H1 (cell line): ENCODE results near the gene ANKH. TPM values are rescaled to one million over a fixed set of nuclear protein-coding genes. Genes with fewer than 3 reads are reported as not detected.

Source experiments
- CTCF ChIA-PET: fragments of 300-600 bp; sonication (Branson Sonifier 250); formaldehyde crosslinking; loops from one replicate; lab custom pipeline; 2021; ENCODE audit not compliant: partially characterized antibody; lab: Charles Lee
- POLR2A ChIA-PET: fragments of 300-600 bp; sonication (Branson Sonifier 250); formaldehyde crosslinking; loops from one replicate; lab custom pipeline; 2021; ENCODE audit warnings: inconsistent platforms; ENCODE audit not compliant: partially characterized antibody; lab: Charles Lee
- DNase-seq, 2 experiments: peaks; one replicate each; pipeline versions ENCODE4 v3.0.0 to v3.0.0-alpha.2; 2010 to 2022; ENCODE audit warnings: low spot score in 2 of 2, low read depth in 1 of 2, mixed read lengths in 1 of 2
- FAIRE-seq: peaks from 2 replicates; lab custom pipeline; 2011; peaks lifted over from hg19 to GRCh38; lab: Jason Lieb, UNC
- H2AFZ ChIP-seq: 2 replicates; pipeline ENCODE4 v1.8.1; 2012; ENCODE audit warnings: low read length, inconsistent platforms
- H2AK5ac ChIP-seq: 2 replicates; pipeline ENCODE4 v1.6.1; 2013; ENCODE audit warnings: low read depth, low read length
- H2BK120ac ChIP-seq: replicated peaks from 2 replicates; pipeline ENCODE3; 2013; ENCODE audit warnings: low read depth, low read length, inconsistent platforms
- H2BK12ac ChIP-seq: 2 replicates; pipeline ENCODE4 v1.6.1; 2013; ENCODE audit warnings: low read depth, low read length
- H2BK15ac ChIP-seq: 2 replicates; pipeline ENCODE4 v1.6.1; 2013; ENCODE audit warnings: low read length
- H2BK20ac ChIP-seq: 2 replicates; pipeline ENCODE4 v1.6.1; 2013; ENCODE audit warnings: low read length
- H2BK5ac ChIP-seq: 2 replicates; pipeline ENCODE4 v1.6.1; 2013; ENCODE audit warnings: low read depth, low read length
- H3K14ac ChIP-seq: 2 replicates; pipeline ENCODE4 v1.6.1; 2013; ENCODE audit warnings: inconsistent platforms; ENCODE audit not compliant: insufficient read length
- H3K18ac ChIP-seq: 2 replicates; pipeline ENCODE4 v1.6.1; 2013; ENCODE audit warnings: low read length; ENCODE audit errors: extremely low read depth
- H3K23ac ChIP-seq: 2 replicates; pipeline ENCODE4 v1.6.1; 2013; ENCODE audit warnings: inconsistent platforms; ENCODE audit not compliant: insufficient read length
- H3K23me2 ChIP-seq: 2 replicates; pipeline ENCODE4 v1.6.1; 2013; ENCODE audit warnings: low read depth, low read length
- H3K27ac ChIP-seq: 2 replicates; pipeline ENCODE4 v1.6.1; 2011; ENCODE audit warnings: low read depth, low read length, inconsistent platforms
- H3K27me3 ChIP-seq, 4 experiments: replicated peaks in 1 of 4; 1 replicate in 1 of 4; 2 replicates in 3 of 4; pipeline versions ENCODE4 v1.6.1 to v1.8.1; 2011 to 2013; ENCODE audit warnings: low read length in 3 of 4, mild to moderate bottlenecking in 3 of 4, inconsistent platforms in 2 of 4, mixed read lengths in 2 of 4, moderate library complexity in 1 of 4; ENCODE audit not compliant: control insufficient read depth in 3 of 4, insufficient read depth in 3 of 4; ENCODE audit errors: extremely low read depth in 1 of 4
- H3K36me3 ChIP-seq, 4 experiments: 2 replicates each; pipeline versions ENCODE4 v1.6.1 to v1.8.1; 2011 to 2013; ENCODE audit warnings: mild to moderate bottlenecking in 4 of 4, low read length in 3 of 4, moderate library complexity in 2 of 4, control low read depth in 1 of 4, inconsistent platforms in 1 of 4; ENCODE audit not compliant: insufficient read depth in 4 of 4, control insufficient read depth in 2 of 4
- H3K4ac ChIP-seq: replicated peaks from 2 replicates; pipeline ENCODE3; 2013; ENCODE audit warnings: low read length, low read depth, mixed read lengths, inconsistent platforms; ENCODE audit not compliant: insufficient read length
- H3K4me1 ChIP-seq, 4 experiments: replicated peaks in 1 of 4; 1 replicate in 1 of 4; 2 replicates in 3 of 4; pipeline versions ENCODE4 v1.6.1 to v1.8.1; 2011 to 2013; ENCODE audit warnings: low read length in 3 of 4, inconsistent platforms in 2 of 4, mixed read lengths in 1 of 4; ENCODE audit not compliant: insufficient read depth in 4 of 4, control insufficient read depth in 3 of 4
- H3K4me2 ChIP-seq, 2 experiments: 2 replicates each; pipeline versions ENCODE4 v1.6.1 to v1.8.1; 2011 to 2013; ENCODE audit warnings: low read depth in 2 of 2, low read length in 2 of 2, control low read depth in 1 of 2, inconsistent platforms in 1 of 2, mild to moderate bottlenecking in 1 of 2; ENCODE audit not compliant: insufficient read depth in 1 of 2
- H3K4me3 ChIP-seq, 4 experiments: fragments of 200-600, 300-600 bp in 1 of 4; sonication (generic), shearing (Covaris generic), sonication (Bioruptor Twin) in 1 of 4; 2 replicates each; pipeline versions ENCODE4 v1.5.1 to v1.8.1; 2011 to 2016; ENCODE audit warnings: low read length in 4 of 4, low read depth in 3 of 4, control low read depth in 2 of 4, inconsistent platforms in 2 of 4, mild to moderate bottlenecking in 2 of 4, mixed read lengths in 1 of 4, moderate library complexity in 1 of 4; ENCODE audit not compliant: insufficient read depth in 2 of 4; ENCODE audit errors: extremely low read depth in 1 of 4
- H3K56ac ChIP-seq: replicated peaks from 2 replicates; pipeline ENCODE3; 2013; ENCODE audit warnings: low read depth, mild to moderate bottlenecking, mixed read lengths, low read length, inconsistent platforms; ENCODE audit not compliant: insufficient read length
- H3K79me1 ChIP-seq: 2 replicates; pipeline ENCODE4 v1.6.1; 2013; ENCODE audit warnings: low read depth, low read length, control low read depth
- H3K79me2 ChIP-seq, 2 experiments: 2 replicates each; pipeline versions ENCODE4 v1.6.1 to v1.8.1; 2012 to 2013; ENCODE audit warnings: low read length in 2 of 2, mild to moderate bottlenecking in 2 of 2, inconsistent platforms in 1 of 2; ENCODE audit not compliant: insufficient read depth in 2 of 2, control insufficient read depth in 1 of 2
- H3K9ac ChIP-seq, 4 experiments: replicated peaks in 1 of 4; 1 replicate in 1 of 4; 2 replicates in 3 of 4; pipeline versions ENCODE4 v1.6.1 to v1.8.1; 2011 to 2013; ENCODE audit warnings: low read depth in 3 of 4, low read length in 3 of 4, control low read depth in 2 of 4, mild to moderate bottlenecking in 2 of 4, moderate library complexity in 2 of 4, inconsistent platforms in 1 of 4; ENCODE audit errors: extremely low read depth in 1 of 4
- H3K9me3 ChIP-seq, 2 experiments: 2 replicates each; pipeline versions ENCODE4 v1.6.1 to v1.8.1; 2012 to 2013; ENCODE audit warnings: mild to moderate bottlenecking in 2 of 2, moderate library complexity in 2 of 2, control low read depth in 1 of 2, inconsistent platforms in 1 of 2, low read depth in 1 of 2, low read length in 1 of 2, mixed read lengths in 1 of 2; ENCODE audit not compliant: insufficient read depth in 2 of 2
- H4K20me1 ChIP-seq, 2 experiments: replicated peaks in 1 of 2; 2 replicates each; pipeline versions ENCODE3 to v1.8.1; 2011 to 2013; ENCODE audit warnings: inconsistent platforms in 2 of 2, low read length in 2 of 2, mild to moderate bottlenecking in 1 of 2; ENCODE audit not compliant: insufficient read depth in 2 of 2, control insufficient read depth in 1 of 2
- H4K5ac ChIP-seq: 2 replicates; pipeline ENCODE4 v1.6.1; 2013; ENCODE audit warnings: low read length, low read depth, mixed read lengths, inconsistent platforms; ENCODE audit not compliant: insufficient read length
- H4K8ac ChIP-seq: 2 replicates; pipeline ENCODE4 v1.8.0; 2013; ENCODE audit warnings: mild to moderate bottlenecking, moderate library complexity, low read length, inconsistent platforms; ENCODE audit not compliant: insufficient read depth; ENCODE audit errors: extremely low read depth
- H4K91ac ChIP-seq: replicated peaks from 2 replicates; pipeline ENCODE3; 2013; ENCODE audit warnings: low read length, mixed read lengths, inconsistent platforms; ENCODE audit not compliant: insufficient read length
- BCL11A ChIP-seq, 2 experiments: IDR thresholded peaks; one replicate each; pipeline ENCODE4 v1.6.1; 2011; ENCODE audit warnings: low read depth in 2 of 2, low read length in 2 of 2, mild to moderate bottlenecking in 2 of 2
- CBX5 ChIP-seq: fragments of 300-800, 300-1000 bp; sonication (generic); IDR thresholded peaks from 2 replicates; pipeline ENCODE4 v1.7.1; 2016; ENCODE audit warnings: antibody characterized with exemption, low read length, low read depth
- CHD2 ChIP-seq: IDR thresholded peaks from 2 replicates; pipeline ENCODE4 v1.6.1; 2012; ENCODE audit warnings: low read length, improper control_type of control experiment
- FOSL1 ChIP-seq: IDR thresholded peaks from 2 replicates; pipeline ENCODE4 v1.6.1; 2011; ENCODE audit warnings: mild to moderate bottlenecking, low read depth, low read length, moderate library complexity; ENCODE audit not compliant: insufficient read depth
- HDAC2 ChIP-seq, 2 experiments: fragments of 300-600 bp in 1 of 2; sonication (generic) in 1 of 2; IDR thresholded peaks; 2 replicates each; pipeline ENCODE4 v1.6.1; 2011 to 2012; ENCODE audit warnings: low read depth in 2 of 2, low read length in 2 of 2, mild to moderate bottlenecking in 2 of 2, moderate library complexity in 2 of 2, borderline replicate concordance in 1 of 2, inconsistent platforms in 1 of 2
- JUND ChIP-seq: IDR thresholded peaks from 2 replicates; pipeline ENCODE4 v1.6.1; 2011; ENCODE audit warnings: mild to moderate bottlenecking, improper control_type of control experiment, low read length
- RXRA ChIP-seq: IDR thresholded peaks from 2 replicates; pipeline ENCODE4 v1.6.1; 2011; ENCODE audit warnings: low read depth, mild to moderate bottlenecking, low read length, moderate library complexity; ENCODE audit not compliant: insufficient read depth
- SIN3A ChIP-seq, 2 experiments: IDR thresholded peaks in 1 of 2; conservative IDR thresholded peaks in 1 of 2; 2 replicates each; pipeline ENCODE4 v1.6.1; 2011 to 2012; ENCODE audit warnings: low read length in 2 of 2, improper control_type of control experiment in 1 of 2, low read depth in 1 of 2, mild to moderate bottlenecking in 1 of 2
- SIRT6 ChIP-seq: IDR thresholded peaks from one replicate; pipeline ENCODE4 v1.7.1; 2012; ENCODE audit warnings: low read length, inconsistent platforms
- SIX5 ChIP-seq: IDR thresholded peaks from 2 replicates; pipeline ENCODE4 v1.6.1; 2011; ENCODE audit warnings: mild to moderate bottlenecking, low read depth, low read length
- TBP ChIP-seq: IDR thresholded peaks from 2 replicates; pipeline ENCODE4 v1.6.1; 2011; ENCODE audit warnings: low read depth, low read length, improper control_type of control experiment
- WGBS, 2 experiments: shearing (Covaris generic) in 1 of 2; methylation state at CpG; one replicate each; pipeline versions ENCODE4 v1.1.6 to v1.1.7; 2013 to 2015; ENCODE audit warnings: low lambda C conversion rate in 2 of 2, mixed read lengths in 2 of 2, inconsistent platforms in 1 of 2, low coverage in 1 of 2, missing lambda C conversion rate in 1 of 2; ENCODE audit not compliant: insufficient replicate concordance in 2 of 2, insufficient coverage in 1 of 2, insufficient read length in 1 of 2; ENCODE audit errors: extremely low coverage in 1 of 2, missing lambda C conversion rate in 1 of 2; 5-methylcytosine and 5-hydroxymethylcytosine counted together
- polyA plus RNA-seq, 7 experiments: library from polyadenylated mRNA; depleted of rRNA in 3 of 7; stranded (reverse) in 5 of 7; unstranded in 2 of 7; fragments of >200 nt in 5 of 7; fragments of 200-250 nt in 2 of 7; gene quantifications; 1 replicate in 5 of 7; 2 replicates in 1 of 7; 4 replicates in 1 of 7; pipeline versions ENCODE4 v1.2.1 to v1.2.3, GENCODE V29; 2011 to 2013; ENCODE audit warnings: missing spikeins in 2 of 7, mixed read lengths in 2 of 7
- total RNA-seq: library from RNA; stranded (reverse); fragmentation: NEBNext Ultra II Directional; extraction: Animal tissue kit (Norgen Biotek cat#: 25700); gene quantifications from 2 replicates; pipeline ENCODE4 v1.2.1, GENCODE V29; 2021

Gene ANKH
- total and polyA plus RNA-seq, 2 of the 8 experiments (the other 6 are each of a cell fraction or from before 2014, with no cell fraction given), result 5.3 to 13.0 TPM

- Histone ChIP-seq H3K79me1 (no peaks in the 10 kb centered on the region; the same call in 1 of the 2 replicates), H3K23ac (no peak overlapping the region), H4K5ac (no peak overlapping the region), H2BK120ac (no peak overlapping the region), H4K8ac (no peak overlapping the region), H3K9me3 (no peaks in the 10 kb centered on the region), H4K91ac (no peak overlapping the region), H3K4me2 (no peak overlapping the region), H2AFZ (no peak overlapping the region), H3K36me3 (peaks cover 0 to 7% (median under 1%) of the 10 kb centered on the region in 4 experiments; a peak in 1 of 8 replicates), H2AK5ac (no peak overlapping the region), H3K9ac (no peak overlapping the region), H2BK5ac (no peak overlapping the region), H3K56ac (no peak overlapping the region), H3K27me3 (peaks cover 0 to 3% (median under 1%) of the 10 kb centered on the region in 4 experiments; a peak in 2 of 7 replicates), H3K18ac (no peak overlapping the region), H3K27ac (no peak overlapping the region), H2BK15ac (no peak overlapping the region), H4K20me1 (peaks cover 0 to 2% of the 10 kb centered on the region in 2 experiments), H2BK20ac (no peak overlapping the region), H3K79me2 (no peaks in the 10 kb centered on the region), H3K14ac (no peak overlapping the region), H3K4me3 (no peak overlapping the region), H3K4me1 (no peaks in the 10 kb centered on the region), H2BK12ac (no peak overlapping the region), H3K4ac (no peak overlapping the region), H3K23me2 (no peaks in the 10 kb centered on the region)
- FAIRE-seq, result no peak
- ChIA-PET CTCF (interaction anchor here (1.0 to 4.4 kb wide), 5 partner anchors 14 to 297 kb away, joined by 4 to 31 read pairs (median 7); no protein-coding TSS in a partner anchor), POLR2A (interaction anchor here (1.3 kb wide), 1 partner anchor 22 kb away, joined by 3 read pairs; no protein-coding TSS in a partner anchor)
- no peak for DNase-seq
- 89% methylated on average over 6 of the region's 6 CpGs; no CpG with 5 or more reads in 1 of the 2 experiments for WGBS, 2 experiments
- TF ChIP-seq JUND (no peak), CHD2 (no peak), TBP (no peak), FOSL1 (no peak), BCL11A (IDR thresholded peaks at IDR 0.05; ENCODE audit: low read depth in 2 of 2, low read length in 2 of 2) (no peak), SIX5 (no peak), SIN3A (conservative IDR thresholded peaks at IDR 0.05 in 1 of 2, IDR thresholded peaks at IDR 0.05 in 1 of 2; ENCODE audit: low read depth in 1 of 2, low read length in 2 of 2) (no peak), CBX5 (no peak), RXRA (no peak), HDAC2 (IDR thresholded peaks at IDR 0.05; ENCODE audit: borderline replicate concordance in 1 of 2, low read depth in 2 of 2, low read length in 2 of 2) (no peak), SIRT6 (no peak)
Observed at GRCh38 chr5:14706615-14707021, 165.0 kb downstream of the ANKH start.
